IMR-90 (cell line): Measurements from ENCODE around the gene PPIA. TPM values are rescaled to one million over a fixed set of nuclear protein-coding genes. Genes with fewer than 3 reads are reported as not detected.

Experiments
- ATAC-seq: fragments of 200-7000 bp; cut with Tn5 transposase; 2 replicates; pipeline ENCODE4 v1.9.1; 2020; ENCODE audit warnings: low read depth, mild to moderate bottlenecking, moderate library complexity
- BruUV-seq: library from RNA; stranded (reverse); fragments of 400-500 nt; replicated peaks from 2 replicates; lab custom pipeline; 2021; lab: Mats Ljungman, UMichigan
- CTCF ChIA-PET: fragments of 300-600 bp; formaldehyde crosslinking; extraction: SDS; loops from one replicate; lab custom pipeline; 2021; ENCODE audit warnings: antibody characterized with exemption; lab: Yijun Ruan, JAX
- POLR2A ChIA-PET: fragments of 300-600 bp; sonication (Branson Sonifier 250); formaldehyde crosslinking; loops from one replicate; lab custom pipeline; 2022; ENCODE audit warnings: antibody characterized with exemption; ENCODE audit not compliant: unreplicated experiment; lab: Charles Lee
- DNase-seq: peaks from one replicate; pipeline ENCODE4 v3.0.0; 2013
- H2AFZ ChIP-seq: replicated peaks from 2 replicates; pipeline ENCODE3; 2013; ENCODE audit warnings: low read length, mild to moderate bottlenecking; ENCODE audit not compliant: poor library complexity
- H2AK5ac ChIP-seq: 2 replicates; pipeline ENCODE4 v1.6.1; 2013; ENCODE audit warnings: low read depth, low read length, inconsistent platforms
- H2AK9ac ChIP-seq: replicated peaks from 2 replicates; pipeline ENCODE3; 2013; ENCODE audit warnings: mild to moderate bottlenecking, low read depth, low read length, moderate library complexity; ENCODE audit not compliant: poor library complexity
- H2BK120ac ChIP-seq: 2 replicates; pipeline ENCODE4 v1.6.1; 2013; ENCODE audit warnings: low read depth, low read length, inconsistent platforms
- H2BK15ac ChIP-seq: 3 replicates; pipeline ENCODE4 v1.6.1; 2013; ENCODE audit warnings: low read depth, low read length, inconsistent platforms
- H2BK20ac ChIP-seq: 2 replicates; pipeline ENCODE4 v1.6.1; 2013; ENCODE audit warnings: low read depth, mild to moderate bottlenecking, inconsistent platforms, low read length, moderate library complexity
- H2BK5ac ChIP-seq: 2 replicates; pipeline ENCODE4 v1.6.1; 2013; ENCODE audit warnings: mild to moderate bottlenecking, low read depth, low read length, inconsistent platforms; ENCODE audit not compliant: poor library complexity, severe bottlenecking
- H3K14ac ChIP-seq: replicated peaks from 2 replicates; pipeline ENCODE4 v1.6.1; 2013; ENCODE audit warnings: low read depth, low read length, inconsistent platforms
- H3K18ac ChIP-seq: 2 replicates; pipeline ENCODE4 v1.6.1; 2013; ENCODE audit warnings: low read depth, low read length, control low read depth
- H3K23ac ChIP-seq: 2 replicates; pipeline ENCODE4 v1.6.1; 2013; ENCODE audit warnings: low read depth, low read length, inconsistent platforms
- H3K27ac ChIP-seq: 2 replicates; pipeline ENCODE4 v1.5.1; 2013; ENCODE audit warnings: mild to moderate bottlenecking, control low read depth, low read length; ENCODE audit not compliant: insufficient read depth
- H3K27me3 ChIP-seq: 2 replicates; pipeline ENCODE4 v1.6.1; 2013; ENCODE audit warnings: low read length; ENCODE audit not compliant: control insufficient read depth, insufficient read depth
- H3K36me3 ChIP-seq: 2 replicates; pipeline ENCODE4 v1.6.1; 2013; ENCODE audit warnings: low read length, mixed read lengths; ENCODE audit not compliant: control insufficient read depth, insufficient read depth
- H3K4ac ChIP-seq: 2 replicates; pipeline ENCODE4 v1.6.1; 2013; ENCODE audit warnings: low read depth, low read length, inconsistent platforms
- H3K4me1 ChIP-seq: 2 replicates; pipeline ENCODE4 v1.6.1; 2013; ENCODE audit warnings: low read length, mixed read lengths; ENCODE audit not compliant: control insufficient read depth, insufficient read depth
- H3K4me2 ChIP-seq: 2 replicates; pipeline ENCODE4 v1.6.1; 2013; ENCODE audit warnings: low read depth, mild to moderate bottlenecking, control low read depth, low read length, moderate library complexity
- H3K4me3 ChIP-seq: 2 replicates; pipeline ENCODE4 v1.5.1; 2013; ENCODE audit warnings: low read depth, mild to moderate bottlenecking, control low read depth, low read length, moderate library complexity; ENCODE audit not compliant: insufficient read depth
- H3K56ac ChIP-seq: 2 replicates; pipeline ENCODE4 v1.6.1; 2013; ENCODE audit warnings: low read length, inconsistent platforms; ENCODE audit not compliant: insufficient read depth; ENCODE audit errors: extremely low read depth
- H3K79me1 ChIP-seq, 2 experiments: 2 replicates each; pipeline ENCODE4 v1.6.1; 2013; ENCODE audit warnings: low read length in 2 of 2, inconsistent platforms in 1 of 2, low read depth in 1 of 2
- H3K9ac ChIP-seq: 2 replicates; pipeline ENCODE4 v1.6.1; 2013; ENCODE audit warnings: low read depth, low read length, control low read depth
- H3K9me1 ChIP-seq: 2 replicates; pipeline ENCODE4 v1.6.1; 2013; ENCODE audit warnings: low read length, inconsistent platforms; ENCODE audit not compliant: insufficient read depth
- H3K9me3 ChIP-seq: 2 replicates; pipeline ENCODE4 v1.6.1; 2013; ENCODE audit warnings: low read length; ENCODE audit not compliant: control insufficient read depth, insufficient read depth
- H4K20me1 ChIP-seq: 2 replicates; pipeline ENCODE4 v1.6.1; 2013; ENCODE audit warnings: low read length, inconsistent platforms; ENCODE audit not compliant: insufficient read depth
- H4K5ac ChIP-seq: 2 replicates; pipeline ENCODE4 v1.6.1; 2013; ENCODE audit warnings: mild to moderate bottlenecking, low read depth, low read length, control low read depth
- H4K8ac ChIP-seq, 2 experiments: 2 replicates each; pipeline ENCODE4 v1.6.1; 2013; ENCODE audit warnings: low read depth in 2 of 2, low read length in 2 of 2, control low read depth in 1 of 2, inconsistent platforms in 1 of 2
- H4K91ac ChIP-seq: 2 replicates; pipeline ENCODE4 v1.6.1; 2013; ENCODE audit warnings: low read depth, low read length, inconsistent platforms; ENCODE audit not compliant: insufficient read depth
- FOS ChIP-seq: fragments of 150-350 bp; IDR thresholded peaks from 2 replicates; pipeline ENCODE4 v1.6.1; 2016; ENCODE audit warnings: low read depth, low read length
- MXI1 ChIP-seq: IDR thresholded peaks from 2 replicates; pipeline ENCODE4 v1.6.1; 2012; ENCODE audit warnings: low read depth, mild to moderate bottlenecking, low read length, moderate library complexity, borderline replicate concordance
- SMC3 ChIP-seq: fragments of 150-350 bp; IDR thresholded peaks from 2 replicates; pipeline ENCODE4 v1.6.1; 2016; ENCODE audit warnings: low read depth, mild to moderate bottlenecking, antibody characterized with exemption, low read length, moderate library complexity
- WGBS, 2 experiments: methylation state at CpG; one replicate each; pipeline versions ENCODE4 v1.1.5 to v1.1.7; 2013; ENCODE audit warnings: missing lambda C conversion rate in 2 of 2; ENCODE audit not compliant: insufficient read length in 1 of 2; ENCODE audit errors: extremely low coverage in 2 of 2; 5-methylcytosine and 5-hydroxymethylcytosine counted together
- dilution Hi-C: fragments of 300-500 bp; cut with HindIII; formaldehyde crosslinking; loops from one replicate; pipeline ENCODE4 v1.14.3; 2018; ENCODE audit warnings: low sequenced_read_pairs; ENCODE audit not compliant: unreplicated experiment
- in situ Hi-C: fragments of 300-500 bp; cut with MboI; formaldehyde crosslinking; loops from 3 replicates; pipeline ENCODE4 v1.14.3; 2019; ENCODE audit warnings: low sequenced_read_pairs, inconsistent platforms, mixed read lengths
- intact Hi-C: fragments of 100-400 bp; cut with micrococcal nuclease; formaldehyde crosslinking; loops from 2 replicates; pipeline ENCODE4 v1.10.0; 2022
- polyA plus RNA-seq, 3 experiments: library from polyadenylated mRNA; depleted of rRNA; stranded (reverse); fragments of >200 nt; gene quantifications; 2 replicates each; pipeline ENCODE4 v1.2.3, GENCODE V29; 2012; ENCODE audit warnings: low replicate concordance in 1 of 3
- total RNA-seq: library from RNA; depleted of rRNA; stranded (reverse); fragments of >200 nt; gene quantifications from 2 replicates; pipeline ENCODE4 v1.2.3, GENCODE V29; 2012

The PPIA gene
- total and polyA plus RNA-seq, 2 of the 4 experiments (the other 2 are of a cell fraction): 3,396 to 4,883 TPM

- no peak for ATAC-seq
- H2AFZ ChIP-seq: no peak overlapping the region
- no peak overlapping the region for H2BK15ac ChIP-seq
- no peaks in the 10 kb centered on the region for H3K9me3 ChIP-seq
- peaks cover 2% of the 10 kb centered on the region; the same call in 1 of the 2 replicates for H3K36me3 ChIP-seq
- H3K9me1 ChIP-seq: peaks cover 20% of the 10 kb centered on the region
- no peak overlapping the region for H4K91ac ChIP-seq
- H3K23ac ChIP-seq: peak overlapping the region; percentile 68
- H2AK9ac ChIP-seq: no peak overlapping the region
- no peak overlapping the region for H2BK20ac ChIP-seq
- in situ Hi-C loops (no loop called here), dilution Hi-C loops (no loop called here), intact Hi-C loops (loop anchor here (5.0 kb wide), 1 partner anchor 163 kb away; no protein-coding TSS in a partner anchor)
- H3K18ac ChIP-seq: no peak overlapping the region
- POLR2A ChIA-PET: interaction anchor here (0.7 kb wide), 1 partner anchor 47 kb away, joined by 4 read pairs; no protein-coding TSS in a partner anchor
- H2BK5ac ChIP-seq: peak overlapping the region; percentile 12
- H3K56ac ChIP-seq: no peak overlapping the region
- no peak overlapping the region for H3K9ac ChIP-seq
- H3K4me1 ChIP-seq: peaks cover 22% of the 10 kb centered on the region
- peak overlapping the region; percentile 39; the same call in 1 of the 2 replicates for H3K4me2 ChIP-seq
- H2BK120ac ChIP-seq: no peak overlapping the region
- H4K8ac ChIP-seq: no peak overlapping the region
- peaks cover 42% of the 10 kb centered on the region for H4K20me1 ChIP-seq
- CTCF ChIA-PET: interaction anchor here (1.1 kb wide), 1 partner anchor 18 kb away, joined by 4 read pairs; no protein-coding TSS in a partner anchor
- DNase-seq: no peak
- H3K14ac ChIP-seq: no peak overlapping the region
- H3K79me1 ChIP-seq: peaks cover 26 to 64% of the 10 kb centered on the region in 2 experiments
- H3K27ac ChIP-seq: no peak overlapping the region
- H3K4me3 ChIP-seq: no peak overlapping the region
- no peaks in the 10 kb centered on the region for H3K27me3 ChIP-seq
- no peak overlapping the region for H4K5ac ChIP-seq
- no peak overlapping the region for H3K4ac ChIP-seq
- no TSS peak for BruUV-seq
- no peak for TF ChIP-seq FOS
- no peak for TF ChIP-seq SMC3
- TF ChIP-seq MXI1: no peak
- whole genome bisulfite sequencing, 2 experiments: 100% methylated on average over 2 of the region's 3 CpGs; no CpG with 5 or more reads in 1 of the 2 experiments
- no peak overlapping the region; the same call in 1 of the 2 replicates for H2AK5ac ChIP-seq
Measured at GRCh38 chr7:44750424-44750823, 46.1 kb upstream of the PPIA start.
